Suprapubic skin (tissue), 4 donors: ENCODE measurements around the gene DIPK2B. TPM values are rescaled to one million over a fixed set of nuclear protein-coding genes. Genes with fewer than 3 reads are reported as not detected.

Experiments
- DNase-seq, 2 donors: peaks; one replicate each; pipeline ENCODE4 v3.0.0-alpha.2; 2019; ENCODE audit warnings: low spot score in 2 of 2
- H3K27ac ChIP-seq: fragments of 200-600 bp; sonication (generic); one replicate; pipeline ENCODE4 v1.5.1; 2019
- H3K27me3 ChIP-seq: fragments of 200-600 bp; sonication (generic); one replicate; pipeline ENCODE4 v1.5.1; 2019
- H3K36me3 ChIP-seq: fragments of 200-600 bp; sonication (generic); one replicate; pipeline ENCODE4 v1.5.1; 2019
- H3K4me1 ChIP-seq: fragments of 200-600 bp; sonication (generic); one replicate; pipeline ENCODE4 v1.5.1; 2019
- H3K4me3 ChIP-seq: fragments of 200-600 bp; sonication (generic); one replicate; pipeline ENCODE4 v1.5.1; 2019; ENCODE audit warnings: mild to moderate bottlenecking
- H3K9me3 ChIP-seq: fragments of 200-600 bp; sonication (generic); one replicate; pipeline ENCODE4 v1.5.1; 2019
- EP300 ChIP-seq: sonication (generic); formaldehyde crosslinking; IDR thresholded peaks from one replicate; pipeline ENCODE4 v1.6.1; 2017; ENCODE audit warnings: antibody characterized with exemption
- POLR2A ChIP-seq, 2 donors: fragments of 450-650 bp; IDR thresholded peaks; one replicate each; pipeline ENCODE4 v1.6.1; 2017; ENCODE audit warnings: antibody characterized with exemption in 2 of 2, mild to moderate bottlenecking in 2 of 2, moderate library complexity in 2 of 2
- POLR2AphosphoS5 ChIP-seq, 3 donors: sonication (generic); formaldehyde crosslinking; IDR thresholded peaks; one replicate each; pipeline ENCODE4 v1.6.1; 2017; ENCODE audit warnings: antibody characterized with exemption in 3 of 3
- WGBS: methylation state at CpG from one replicate; pipeline ENCODE4 v1.1.5; 2018; 5-methylcytosine and 5-hydroxymethylcytosine counted together
- total RNA-seq, 4 donors: library from RNA; depleted of rRNA; stranded (reverse); fragments of >200 nt; gene quantifications; one replicate each; pipeline ENCODE4 v1.1.0, GENCODE V29; 2016
- TF ChIP-seq, protein P1 (sequence below), 2 donors: fragments of 200-600 bp in 1 of 2; fragments of 450-650 bp in 1 of 2; sonication (generic) in 1 of 2; IDR thresholded peaks; one replicate each; pipeline ENCODE4 v1.5.1; 2016 to 2019; ENCODE audit warnings: antibody characterized with exemption in 2 of 2, mild to moderate bottlenecking in 1 of 2, moderate library complexity in 1 of 2

The DIPK2B gene
- total RNA-seq, 4 donors from 2014 or later, result 3.2 to 14.7 (median 8.7) TPM

DNA sequence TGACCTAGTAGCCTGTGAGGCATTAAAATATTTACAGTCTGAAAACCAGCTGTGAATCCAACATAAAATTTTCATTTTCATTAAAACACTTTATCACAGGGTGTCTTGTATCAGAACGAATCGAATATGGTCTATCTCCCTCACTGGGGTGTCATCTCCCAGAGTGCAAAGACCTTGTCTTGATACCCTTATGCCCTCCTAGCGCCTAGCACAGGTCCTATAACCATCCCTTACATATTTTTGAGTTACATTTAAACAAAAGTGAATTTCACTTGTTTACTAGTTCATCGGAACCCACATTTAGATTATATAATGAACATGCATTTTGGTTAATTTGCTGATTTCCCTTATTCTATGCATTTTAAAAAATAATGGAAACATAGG is 14.0 kb downstream of the DIPK2B start:
- TF ChIP-seq, protein P1, sequence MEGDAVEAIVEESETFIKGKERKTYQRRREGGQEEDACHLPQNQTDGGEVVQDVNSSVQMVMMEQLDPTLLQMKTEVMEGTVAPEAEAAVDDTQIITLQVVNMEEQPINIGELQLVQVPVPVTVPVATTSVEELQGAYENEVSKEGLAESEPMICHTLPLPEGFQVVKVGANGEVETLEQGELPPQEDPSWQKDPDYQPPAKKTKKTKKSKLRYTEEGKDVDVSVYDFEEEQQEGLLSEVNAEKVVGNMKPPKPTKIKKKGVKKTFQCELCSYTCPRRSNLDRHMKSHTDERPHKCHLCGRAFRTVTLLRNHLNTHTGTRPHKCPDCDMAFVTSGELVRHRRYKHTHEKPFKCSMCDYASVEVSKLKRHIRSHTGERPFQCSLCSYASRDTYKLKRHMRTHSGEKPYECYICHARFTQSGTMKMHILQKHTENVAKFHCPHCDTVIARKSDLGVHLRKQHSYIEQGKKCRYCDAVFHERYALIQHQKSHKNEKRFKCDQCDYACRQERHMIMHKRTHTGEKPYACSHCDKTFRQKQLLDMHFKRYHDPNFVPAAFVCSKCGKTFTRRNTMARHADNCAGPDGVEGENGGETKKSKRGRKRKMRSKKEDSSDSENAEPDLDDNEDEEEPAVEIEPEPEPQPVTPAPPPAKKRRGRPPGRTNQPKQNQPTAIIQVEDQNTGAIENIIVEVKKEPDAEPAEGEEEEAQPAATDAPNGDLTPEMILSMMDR (IDR thresholded peaks at IDR 0.05), result no peak
- no peak for TF ChIP-seq POLR2AphosphoS5 (IDR thresholded peaks at IDR 0.05)
- no peak for TF ChIP-seq EP300
- DNase-seq, result no peak
- no peak overlapping the region for H3K27ac ChIP-seq
- WGBS, result 41% methylated on average over 4 of the region's 4 CpGs
- H3K9me3 ChIP-seq, result no peaks in the 10 kb centered on the region
- H3K36me3 ChIP-seq, result no peaks in the 10 kb centered on the region
- H3K4me3 ChIP-seq, result peak overlapping the region; percentile 43
- H3K27me3 ChIP-seq, result no peaks in the 10 kb centered on the region
- no peaks in the 10 kb centered on the region for H3K4me1 ChIP-seq

DNA sequence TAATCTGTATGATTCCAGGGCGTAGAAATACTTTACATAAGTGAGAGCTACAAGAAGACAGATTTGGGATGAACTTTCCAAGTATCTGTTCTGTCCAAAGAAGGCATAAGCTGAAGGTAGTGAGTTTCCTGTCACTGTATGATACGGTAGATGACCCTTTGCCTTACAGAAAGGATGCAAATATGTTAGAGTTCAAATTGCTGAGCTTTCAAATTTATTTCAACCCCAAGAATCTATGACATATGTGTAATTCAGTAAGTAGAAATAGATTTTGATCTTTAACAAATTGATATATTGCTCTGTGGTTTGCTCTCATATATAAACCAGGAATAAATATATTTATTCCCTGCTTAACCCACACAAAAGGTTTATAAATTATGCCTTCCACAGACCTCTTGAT is 16.5 kb downstream of the DIPK2B start:
- TF ChIP-seq EP300 (no peak), POLR2AphosphoS5 (IDR thresholded peaks at IDR 0.05) (no peak), POLR2A (IDR thresholded peaks at IDR 0.05) (no peak)
- TF ChIP-seq, protein P1 (IDR thresholded peaks at IDR 0.05), result no peak
- Histone ChIP-seq H3K4me3 (no peak overlapping the region), H3K36me3 (no peaks in the 10 kb centered on the region), H3K9me3 (no peaks in the 10 kb centered on the region), H3K27me3 (no peaks in the 10 kb centered on the region), H3K27ac (no peak overlapping the region), H3K4me1 (no peaks in the 10 kb centered on the region)
- 84% methylated on average over 2 of the region's 2 CpGs for WGBS
- no peak for DNase-seq

DNA sequence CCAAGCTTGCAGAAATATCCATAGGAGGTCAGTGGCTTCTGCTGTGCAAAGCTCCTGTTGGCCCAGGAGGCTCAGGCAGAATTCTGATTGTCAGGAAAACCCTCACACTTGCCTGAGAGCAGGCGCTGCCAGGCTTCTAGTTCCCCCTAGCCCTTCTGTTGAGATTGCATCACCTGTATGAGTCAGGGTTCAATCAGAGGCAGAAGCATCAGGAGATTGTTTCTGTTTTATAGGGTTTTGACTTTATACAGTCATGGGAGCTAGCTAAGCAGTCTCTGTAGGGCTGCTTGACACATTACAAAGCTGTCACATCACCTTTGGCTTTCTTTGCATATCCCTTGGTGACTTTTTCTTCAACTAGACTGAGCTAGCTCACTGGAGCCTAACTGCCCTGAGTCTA is 27.8 kb downstream of the DIPK2B start:
- Histone ChIP-seq H3K4me3 (no peak overlapping the region), H3K36me3 (no peaks in the 10 kb centered on the region), H3K9me3 (no peaks in the 10 kb centered on the region), H3K4me1 (no peaks in the 10 kb centered on the region), H3K27me3 (no peaks in the 10 kb centered on the region), H3K27ac (no peak overlapping the region)
- DNase-seq, result no peak
- TF ChIP-seq, protein P1 (IDR thresholded peaks at IDR 0.05), result no peak
- TF ChIP-seq POLR2A (IDR thresholded peaks at IDR 0.05) (no peak), POLR2AphosphoS5 (IDR thresholded peaks at IDR 0.05) (no peak), EP300 (no peak)
- WGBS, result 56% methylated on average over 1 of the region's 1 CpG

DNA sequence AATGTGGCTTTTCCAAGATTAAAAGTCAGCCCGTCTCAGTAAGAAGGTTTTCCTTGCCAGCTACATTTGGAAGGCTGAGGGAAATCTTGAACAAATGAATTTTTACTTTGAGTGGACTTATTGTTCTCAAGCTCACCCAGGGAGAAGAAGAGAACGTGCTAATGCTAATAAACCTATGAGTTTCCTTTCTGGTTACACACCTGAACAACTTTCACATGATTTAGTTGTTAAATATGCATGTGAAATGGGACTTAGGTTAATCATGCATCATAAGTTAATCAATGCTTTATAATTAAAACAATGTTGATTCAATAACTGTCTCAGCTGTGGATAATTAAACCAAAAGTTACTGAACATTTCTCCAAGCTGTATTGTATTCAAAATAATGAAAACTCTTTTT is 33.9 kb downstream of the DIPK2B start:
- WGBS, result 59% methylated on average over 2 of the region's 2 CpGs
- H3K27me3 ChIP-seq, result no peaks in the 10 kb centered on the region
- no peaks in the 10 kb centered on the region for H3K36me3 ChIP-seq
- no peaks in the 10 kb centered on the region for H3K9me3 ChIP-seq
- H3K27ac ChIP-seq, result no peak overlapping the region
- H3K4me3 ChIP-seq, result no peak overlapping the region
- TF ChIP-seq POLR2AphosphoS5 (IDR thresholded peaks at IDR 0.05), result no peak
- no peak for TF ChIP-seq EP300
- TF ChIP-seq POLR2A (IDR thresholded peaks at IDR 0.05), result no peak
- TF ChIP-seq, protein P1 (IDR thresholded peaks at IDR 0.05), result no peak
- no peaks in the 10 kb centered on the region for H3K4me1 ChIP-seq
- no peak for DNase-seq

DNA sequence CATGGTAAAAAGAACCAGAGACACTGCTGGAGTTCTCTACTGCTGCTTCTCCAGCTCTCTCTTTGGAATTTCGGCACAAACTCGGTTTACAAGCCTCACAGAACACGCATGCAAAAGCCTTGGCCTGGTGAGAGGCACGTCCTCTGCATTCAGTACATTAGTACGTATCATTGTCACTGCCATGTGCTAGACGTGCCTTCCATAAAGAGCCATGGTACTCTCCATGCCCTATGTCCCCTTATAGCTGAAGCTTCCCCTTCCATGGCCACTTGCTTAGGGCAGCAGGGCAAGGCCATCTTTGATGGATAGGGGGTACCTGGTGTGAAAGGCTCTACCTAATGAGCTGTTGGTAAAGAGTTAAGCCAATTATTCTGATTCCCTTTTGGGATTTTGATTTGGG is 35.0 kb downstream of the DIPK2B start:
- H3K27ac ChIP-seq, result no peak overlapping the region
- no peak overlapping the region for H3K4me3 ChIP-seq
- H3K9me3 ChIP-seq, result no peaks in the 10 kb centered on the region
- H3K4me1 ChIP-seq, result no peaks in the 10 kb centered on the region
- H3K27me3 ChIP-seq, result no peaks in the 10 kb centered on the region
- no peak for DNase-seq
- 86% methylated on average over 6 of the region's 6 CpGs for WGBS
- H3K36me3 ChIP-seq, result no peaks in the 10 kb centered on the region
- TF ChIP-seq POLR2AphosphoS5 (IDR thresholded peaks at IDR 0.05) (no peak), EP300 (no peak), POLR2A (IDR thresholded peaks at IDR 0.05) (no peak)
- TF ChIP-seq, protein P1 (IDR thresholded peaks at IDR 0.05), result no peak
